ENCODE results near the gene ACAD9.
"Not testable (repeated sequence)": the region's sequence is repeated elsewhere in the genome, so short reads cannot be mapped to it uniquely, and the experiment has no call there.

Gene ACAD9

DNA sequence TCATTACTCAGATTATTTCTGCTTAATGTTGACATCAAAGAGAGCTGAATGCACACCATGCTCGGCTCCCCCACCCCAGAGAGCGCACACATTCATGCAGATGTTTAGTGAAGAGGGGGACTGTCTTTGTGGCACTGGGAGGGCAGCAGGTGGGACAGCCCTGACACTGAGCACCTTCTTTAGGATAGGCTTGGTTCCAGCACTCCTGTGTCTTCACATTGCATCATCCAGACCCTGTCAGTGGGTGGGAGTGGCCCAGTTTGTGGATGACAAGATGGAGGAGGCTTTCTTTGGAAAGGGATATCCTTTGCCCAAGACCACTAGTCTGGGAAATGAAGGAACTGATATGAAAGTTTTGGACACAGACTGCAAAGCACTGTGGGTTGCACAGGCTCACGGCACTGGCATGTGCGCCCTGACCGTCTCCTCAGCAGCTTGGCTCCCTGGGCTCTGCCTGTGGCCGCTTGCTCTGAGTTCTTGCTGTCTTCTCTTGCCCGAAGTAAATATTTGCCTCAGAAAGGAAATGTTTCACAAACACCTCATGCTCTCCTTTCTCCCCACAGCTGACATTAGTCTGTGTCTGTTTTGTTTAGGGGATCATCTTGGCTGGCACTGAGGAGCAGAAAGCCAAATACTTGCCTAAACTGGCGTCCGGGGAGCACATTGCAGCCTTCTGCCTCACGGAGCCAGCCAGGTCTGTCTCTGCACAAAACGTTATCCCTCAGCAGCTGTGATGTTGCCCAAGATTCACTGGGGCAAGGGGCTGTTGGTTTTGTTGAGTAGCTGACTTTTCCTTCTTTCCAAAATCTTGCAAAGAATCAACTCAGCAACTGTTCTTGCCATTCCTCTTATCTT is 16.6 kb downstream of the ACAD9 start:
- no peak for DNase-seq (ENCODE audit: low spot score)

DNA sequence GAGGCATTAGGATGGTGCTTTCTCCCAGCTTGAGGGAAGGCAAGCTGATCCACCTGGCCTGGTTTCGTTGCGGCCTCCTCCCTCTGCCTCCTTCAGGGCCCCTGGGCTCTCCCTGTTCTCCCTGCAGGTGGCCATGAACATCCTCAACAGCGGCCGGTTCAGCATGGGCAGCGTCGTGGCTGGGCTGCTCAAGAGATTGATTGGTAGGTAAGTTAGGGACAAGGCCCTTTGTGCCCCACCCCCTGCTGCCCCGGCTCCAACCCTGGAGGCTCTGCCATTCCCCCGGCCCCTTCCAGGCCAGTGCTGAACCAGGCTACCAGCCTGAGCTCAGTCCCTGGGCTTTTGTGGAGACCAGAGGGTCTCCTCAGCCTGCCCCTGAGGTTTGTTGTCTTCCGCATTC is 23.0 kb downstream of the ACAD9 start:
- no peak for DNase-seq (ENCODE audit: low spot score)

DNA sequence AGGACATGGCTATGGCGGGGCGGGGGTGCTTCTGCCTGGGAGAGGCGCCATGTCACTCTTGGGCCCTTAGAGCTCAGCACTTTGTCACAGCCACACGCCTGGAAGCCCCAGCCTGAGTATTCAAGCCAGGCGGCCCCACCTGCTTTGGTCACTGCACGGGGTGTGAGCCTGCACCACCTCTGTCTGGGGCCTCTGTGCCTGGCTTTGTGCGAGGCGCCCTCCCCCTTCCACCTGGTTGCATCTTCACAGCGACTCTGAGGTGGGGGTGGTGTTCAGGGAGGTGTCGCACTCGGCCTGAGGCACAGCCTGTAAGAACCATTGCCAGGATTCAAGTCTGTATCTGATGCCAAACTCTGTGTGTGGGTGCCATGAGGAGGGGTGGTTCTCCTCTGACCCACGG is 24.1 kb downstream of the ACAD9 start:
- DNase-seq (ENCODE audit: low spot score), result no peak

DNA sequence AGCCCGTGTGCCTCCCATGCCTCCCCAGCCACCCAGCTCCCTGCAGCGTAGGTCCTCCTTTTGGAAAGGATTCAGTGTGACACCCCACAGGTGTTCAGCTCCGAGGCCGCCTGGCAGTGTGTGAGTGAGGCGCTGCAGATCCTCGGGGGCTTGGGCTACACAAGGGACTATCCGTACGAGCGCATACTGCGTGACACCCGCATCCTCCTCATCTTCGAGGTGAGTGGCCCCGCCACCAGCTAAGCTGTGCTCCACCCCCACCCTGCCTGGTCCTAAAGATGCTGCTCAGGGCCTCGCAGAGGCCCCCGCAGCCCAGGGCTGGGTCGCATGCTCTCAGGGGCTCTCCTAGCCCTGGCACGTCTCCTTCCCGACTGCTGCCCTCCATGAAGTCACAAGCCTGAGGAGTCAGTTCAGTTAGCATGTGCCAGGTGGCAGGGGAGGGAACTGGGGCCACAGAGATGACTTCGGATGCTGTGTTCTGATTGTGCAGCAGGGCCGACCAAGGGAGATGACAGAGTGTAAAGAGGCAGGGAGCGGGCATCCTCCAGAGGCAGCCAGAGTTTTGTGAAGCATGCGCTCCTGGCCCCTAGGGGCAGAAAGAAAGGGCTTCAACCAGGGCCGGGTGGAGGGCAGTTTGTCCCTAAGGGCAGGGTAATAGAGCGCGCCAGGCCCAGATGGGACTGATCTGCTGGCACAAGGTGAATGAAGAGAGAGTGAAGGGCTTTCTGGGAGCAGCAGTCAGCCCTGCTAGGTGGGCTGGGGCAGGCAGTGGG is 26.8 kb downstream of the ACAD9 start:
- no peak for DNase-seq (ENCODE audit: low spot score)

DNA sequence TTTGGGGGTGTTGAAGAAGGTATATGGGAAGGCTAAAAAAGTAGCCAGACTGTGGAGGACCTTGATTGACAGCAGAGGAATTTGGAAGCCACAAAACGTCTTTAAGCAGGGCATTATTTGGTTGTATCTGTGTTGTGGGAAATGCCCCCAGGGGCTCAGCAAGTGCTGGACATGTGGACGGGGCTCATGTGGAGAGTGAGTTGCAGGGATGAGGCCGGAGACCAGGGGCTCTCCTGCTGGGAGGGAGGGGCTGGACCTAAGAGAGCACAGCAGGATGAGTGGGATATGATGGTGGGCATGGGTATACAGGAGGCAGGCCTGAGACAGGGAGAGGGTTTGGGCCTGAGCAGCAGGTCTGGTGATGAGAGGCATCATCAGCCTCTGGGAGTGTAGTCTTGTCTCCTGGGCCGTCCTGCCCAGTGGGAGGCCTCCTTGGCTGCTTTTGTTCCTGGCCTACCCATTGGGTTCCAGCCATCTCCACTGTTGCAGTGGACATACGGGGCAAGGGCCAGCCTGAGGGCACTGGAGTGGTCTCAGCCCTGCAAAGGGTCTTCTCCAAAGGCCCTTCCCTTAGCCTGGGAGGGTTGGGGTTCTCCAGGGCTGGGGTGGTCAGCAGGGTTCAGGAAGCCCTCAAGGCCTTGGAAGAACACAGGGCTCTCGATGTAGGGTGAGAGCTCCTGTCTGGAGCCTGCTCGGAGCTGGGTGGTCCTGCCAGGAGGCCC is 27.5 kb downstream of the ACAD9 start:
- DNase-seq (ENCODE audit: low spot score), result no peak

DNA sequence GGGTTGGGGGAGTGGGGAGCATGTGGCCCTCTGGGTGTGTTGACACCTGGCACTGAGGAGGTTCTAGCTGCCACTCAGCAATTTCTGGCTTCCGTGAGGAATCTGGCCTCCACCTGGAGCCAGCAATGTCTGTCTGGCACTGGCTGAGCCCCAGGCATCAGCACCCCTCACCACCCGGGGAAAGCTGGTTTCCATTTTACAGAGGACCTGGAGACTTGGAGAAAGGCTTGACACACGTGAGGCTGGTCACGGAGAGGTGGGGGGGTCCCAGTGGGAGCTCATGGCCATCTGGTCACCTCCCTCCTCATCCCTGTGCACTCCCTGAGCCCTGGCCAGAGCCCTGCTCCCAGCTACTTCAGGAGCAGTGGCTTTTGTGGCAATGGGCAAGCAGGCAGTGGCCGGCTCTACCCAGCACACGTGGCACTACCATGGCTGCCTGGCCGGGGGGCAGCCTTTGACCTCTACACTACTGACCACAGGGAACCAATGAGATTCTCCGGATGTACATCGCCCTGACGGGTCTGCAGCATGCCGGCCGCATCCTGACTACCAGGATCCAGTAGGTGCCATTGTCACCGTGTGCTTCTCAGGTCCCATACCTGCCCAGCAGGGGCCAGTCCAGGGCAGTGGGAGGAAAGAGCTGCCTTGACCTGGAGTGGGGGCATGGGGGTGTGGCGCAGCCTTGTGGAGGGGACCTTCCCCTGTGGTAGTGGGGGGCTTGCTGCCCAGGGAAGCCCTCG is 28.5 kb downstream of the ACAD9 start:
- DNase-seq (ENCODE audit: low spot score), result no peak

DNA sequence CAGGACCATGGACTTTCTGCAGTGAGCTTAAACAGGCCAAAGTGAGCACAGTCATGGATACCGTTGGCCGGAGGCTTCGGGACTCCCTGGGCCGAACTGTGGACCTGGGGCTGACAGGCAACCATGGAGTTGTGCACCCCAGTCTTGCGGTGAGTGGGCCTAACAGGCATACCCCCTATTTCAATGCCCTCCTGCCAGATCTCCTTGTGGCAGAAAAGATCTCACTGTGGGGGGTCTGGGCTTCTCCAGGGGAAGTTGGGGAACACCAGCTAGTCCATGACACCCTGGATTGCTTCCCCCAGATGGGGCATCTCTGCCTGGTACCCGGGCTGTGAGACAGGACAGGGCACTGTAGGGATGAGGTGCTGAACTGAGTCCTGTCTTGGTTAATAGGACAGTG is 29.5 kb downstream of the ACAD9 start:
- DNase-seq (ENCODE audit: low spot score), result no peak

DNA sequence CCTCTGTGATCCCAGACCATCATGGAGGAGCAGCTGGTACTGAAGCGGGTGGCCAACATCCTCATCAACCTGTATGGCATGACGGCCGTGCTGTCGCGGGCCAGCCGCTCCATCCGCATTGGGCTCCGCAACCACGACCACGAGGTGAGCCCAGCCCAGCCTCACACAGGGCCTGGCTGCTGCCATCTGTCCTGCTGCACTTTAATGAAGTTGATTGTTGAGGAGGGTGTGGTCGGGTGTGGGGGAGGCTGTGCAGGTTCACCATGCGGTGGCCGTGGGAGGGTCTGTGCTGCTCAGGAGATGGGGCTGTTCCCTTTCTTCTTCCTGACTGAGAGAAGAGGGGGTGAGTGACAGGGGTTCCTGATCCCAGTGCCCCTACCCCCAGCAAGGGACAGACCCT is 30.6 kb downstream of the ACAD9 start:
- DNase-seq (ENCODE audit: low spot score), result no peak

DNA sequence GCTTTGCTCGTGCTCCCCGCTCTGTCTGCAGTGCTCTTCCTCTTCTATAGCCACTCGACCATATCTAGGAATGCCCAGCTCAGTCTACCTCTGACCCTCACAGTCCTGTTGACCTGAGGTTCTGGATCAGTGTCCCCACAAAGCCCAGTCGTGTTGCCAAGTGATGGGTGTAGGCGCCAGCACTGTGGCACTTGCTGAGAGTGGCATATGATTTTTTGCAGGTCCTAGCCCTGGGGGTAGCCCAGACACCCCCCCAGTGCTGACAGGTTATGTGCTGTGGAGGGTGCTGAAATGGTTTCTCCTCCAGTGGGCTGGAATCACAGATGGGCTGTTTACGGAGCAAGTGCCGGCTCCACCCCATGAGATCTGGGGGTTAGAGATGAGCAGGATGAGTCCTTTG is 32.5 kb downstream of the ACAD9 start:
- no peak for DNase-seq (ENCODE audit: low spot score)

DNA sequence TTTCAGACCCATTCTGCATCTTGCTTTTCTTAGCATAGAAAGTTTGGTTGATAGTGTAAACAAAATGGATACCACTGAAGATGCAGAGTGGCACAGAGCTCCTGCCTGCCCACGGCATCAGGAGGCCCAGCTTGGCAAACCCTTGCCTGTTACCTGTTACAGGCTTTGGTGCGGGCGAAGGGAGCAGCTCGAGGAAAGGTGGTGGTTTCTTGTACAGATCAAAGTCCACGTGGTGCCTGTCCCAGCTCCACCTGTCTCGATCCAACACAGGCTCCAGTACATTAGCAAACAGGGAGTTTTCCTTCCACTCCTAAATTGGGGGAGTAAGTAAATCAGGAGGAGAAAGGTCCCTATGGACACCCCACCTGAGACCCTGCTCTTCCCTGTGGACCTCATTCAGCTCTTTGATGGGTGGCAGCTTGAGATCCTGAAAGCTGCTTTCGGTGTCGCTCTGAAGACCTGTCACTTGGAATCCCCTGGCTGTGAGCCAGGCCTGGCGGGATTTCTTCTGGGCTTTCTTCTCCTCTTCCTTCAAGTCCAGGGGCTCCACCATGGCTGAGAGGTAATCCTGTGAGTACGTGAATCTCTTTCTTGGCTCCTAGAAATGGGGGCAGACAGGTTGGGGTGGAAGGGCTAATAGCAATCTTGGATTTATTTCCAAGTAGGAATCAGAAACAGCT is 35.7 kb downstream of the ACAD9 start:
- DNase-seq (ENCODE audit: low spot score), result no peak

DNA sequence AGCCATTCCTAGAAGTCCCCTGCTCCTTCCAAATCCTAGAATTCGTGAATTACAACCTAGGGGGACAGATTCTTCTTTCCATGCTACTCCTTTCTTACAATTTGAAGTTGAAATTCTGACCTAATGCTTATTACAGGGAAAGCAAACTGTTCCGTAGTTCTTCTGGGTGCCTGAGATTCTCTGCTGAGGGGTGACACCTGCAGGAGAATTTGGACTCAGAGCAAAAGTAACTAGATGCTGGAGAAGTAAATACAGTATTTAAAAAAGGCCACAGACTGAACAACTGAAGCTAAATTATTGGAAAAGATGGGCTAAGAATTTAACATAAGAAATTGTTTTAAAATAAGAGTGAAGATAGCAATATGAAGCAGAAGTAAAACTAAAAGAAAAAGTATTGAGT is 37.9 kb downstream of the ACAD9 start:
- DNase-seq (ENCODE audit: low spot score), result no peak

DNA sequence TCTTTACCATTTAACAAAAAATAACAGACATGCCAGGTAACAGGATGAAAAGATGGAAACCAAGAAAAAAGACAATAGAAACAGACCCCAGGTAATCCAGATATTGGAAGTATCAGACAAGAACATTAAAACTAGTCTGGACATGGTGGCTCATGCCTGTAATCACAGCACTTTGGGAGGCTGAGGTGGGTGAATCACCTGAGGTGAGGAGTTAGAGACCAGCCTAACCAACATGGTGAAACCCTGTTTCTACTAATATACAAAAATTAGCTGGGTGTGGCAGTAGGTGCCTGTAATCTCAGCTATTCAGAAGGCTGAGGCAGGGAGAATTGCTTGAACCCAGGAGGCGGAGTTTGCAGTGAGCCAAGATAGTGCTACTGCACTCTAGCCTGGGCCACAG is 40.6 kb downstream of the ACAD9 start:
- DNase-seq (ENCODE audit: low spot score), result no peak

DNA sequence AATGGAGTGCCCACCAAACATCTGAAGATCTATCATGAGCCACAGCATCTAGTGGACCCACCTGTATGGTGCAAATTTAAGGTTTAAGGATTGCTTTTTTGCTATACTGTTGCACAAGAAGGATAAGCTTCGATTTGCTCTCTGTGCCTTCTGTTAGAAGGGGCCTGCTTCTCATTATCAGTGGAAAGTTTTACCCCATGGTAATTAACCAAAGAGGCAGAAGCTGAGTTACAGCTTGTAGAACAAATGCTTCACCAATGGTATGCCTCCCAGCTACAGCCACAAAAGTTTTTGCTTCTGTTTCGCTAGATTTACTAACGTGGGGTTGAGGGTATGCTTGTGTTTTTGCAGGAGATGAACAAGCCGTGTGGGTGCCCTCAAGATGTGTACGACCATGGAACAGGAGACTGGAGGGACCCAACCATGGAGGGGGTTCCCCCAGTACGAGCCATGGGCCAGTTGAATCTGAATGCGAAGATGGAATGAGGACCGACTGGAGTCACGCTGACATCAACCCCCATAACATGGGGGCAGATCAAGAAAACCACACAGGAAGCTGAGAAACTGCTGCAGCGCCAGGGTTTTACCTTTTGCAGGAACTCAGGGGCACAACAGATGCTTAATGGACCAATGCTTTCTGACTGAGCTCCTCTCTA is 43.5 kb downstream of the ACAD9 start:
- DNase-seq (ENCODE audit: low spot score), result no peak

DNA sequence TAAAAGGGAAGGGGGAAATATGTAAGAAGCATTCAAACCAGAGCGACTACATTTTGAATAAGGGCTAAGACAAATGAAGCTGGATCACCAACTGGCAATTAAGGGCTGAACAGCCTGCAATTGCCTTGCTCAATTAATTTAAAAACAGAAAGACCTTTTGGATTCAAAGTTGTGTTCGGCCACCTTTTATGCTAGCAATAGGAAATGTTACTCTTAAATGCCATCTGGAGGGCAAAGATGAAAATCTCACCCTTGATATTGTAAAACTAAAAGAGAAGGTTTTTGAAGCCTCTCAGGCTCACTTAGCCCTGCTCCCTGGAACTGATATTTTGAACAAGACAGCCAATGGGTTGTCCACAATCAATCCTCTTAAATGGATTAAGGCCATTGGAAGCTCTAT is 44.2 kb downstream of the ACAD9 start:
- no peak for DNase-seq (ENCODE audit: low spot score)

DNA sequence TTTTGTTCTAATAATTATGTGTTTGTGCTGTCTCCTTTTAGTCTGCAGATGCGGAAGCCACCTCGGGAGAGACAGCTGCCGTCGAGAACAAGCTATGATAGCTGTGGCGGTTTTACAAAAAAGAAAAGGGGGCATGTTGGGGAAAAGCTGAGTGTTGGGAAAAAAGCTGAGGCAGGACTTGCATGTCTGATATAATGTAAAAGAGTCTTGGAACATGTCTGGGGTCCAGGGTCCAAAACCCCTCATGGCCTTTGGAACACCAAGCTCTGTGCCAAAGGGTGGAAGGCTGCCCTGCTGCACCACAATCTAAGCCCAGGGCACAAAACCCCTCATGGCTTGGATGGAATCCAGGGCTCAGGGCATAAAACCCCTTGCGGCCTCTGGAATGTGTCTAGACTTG is 44.6 kb downstream of the ACAD9 start:
- DNase-seq (ENCODE audit: low spot score), result not testable (repeated sequence)

DNA sequence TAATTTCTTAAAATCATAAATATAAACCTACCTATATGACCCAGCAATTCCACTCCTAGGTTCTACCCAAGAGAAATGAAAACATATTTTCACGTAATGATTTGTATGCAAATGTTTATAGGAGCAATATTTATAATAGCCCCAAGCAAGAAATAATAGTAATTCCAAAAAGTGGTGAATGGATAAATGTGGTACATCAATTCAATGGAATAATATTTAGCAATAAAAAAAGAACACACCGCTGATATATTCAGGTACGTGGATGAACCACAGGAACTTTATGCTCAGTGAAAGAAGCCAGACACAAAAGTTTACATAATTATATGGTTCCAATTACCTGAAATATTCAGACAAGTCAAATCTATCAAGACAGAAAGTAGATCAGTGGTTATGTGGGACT is 49.9 kb downstream of the ACAD9 start:
- no peak for DNase-seq (ENCODE audit: low spot score)

DNA sequence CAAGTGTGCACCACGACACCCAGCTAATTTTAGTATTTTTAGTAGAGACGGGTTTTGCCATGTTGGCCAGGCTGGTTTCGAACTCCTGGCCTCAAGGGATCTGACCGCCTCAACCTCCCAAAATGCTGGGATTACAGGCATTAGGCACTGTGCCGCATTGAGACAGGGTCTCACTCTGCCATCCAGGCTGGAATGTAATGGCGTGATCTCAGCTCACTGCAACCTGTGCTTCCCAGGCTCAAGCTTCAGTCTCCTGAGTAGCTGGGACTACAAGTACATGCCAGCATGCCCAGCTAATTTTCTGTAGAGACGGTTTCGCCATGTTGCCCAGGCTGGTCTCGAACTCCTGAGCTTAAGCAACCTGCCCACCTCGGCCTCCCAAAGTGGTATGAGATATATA is 51.6 kb downstream of the ACAD9 start:
- DNase-seq (ENCODE audit: low spot score), result no peak

DNA sequence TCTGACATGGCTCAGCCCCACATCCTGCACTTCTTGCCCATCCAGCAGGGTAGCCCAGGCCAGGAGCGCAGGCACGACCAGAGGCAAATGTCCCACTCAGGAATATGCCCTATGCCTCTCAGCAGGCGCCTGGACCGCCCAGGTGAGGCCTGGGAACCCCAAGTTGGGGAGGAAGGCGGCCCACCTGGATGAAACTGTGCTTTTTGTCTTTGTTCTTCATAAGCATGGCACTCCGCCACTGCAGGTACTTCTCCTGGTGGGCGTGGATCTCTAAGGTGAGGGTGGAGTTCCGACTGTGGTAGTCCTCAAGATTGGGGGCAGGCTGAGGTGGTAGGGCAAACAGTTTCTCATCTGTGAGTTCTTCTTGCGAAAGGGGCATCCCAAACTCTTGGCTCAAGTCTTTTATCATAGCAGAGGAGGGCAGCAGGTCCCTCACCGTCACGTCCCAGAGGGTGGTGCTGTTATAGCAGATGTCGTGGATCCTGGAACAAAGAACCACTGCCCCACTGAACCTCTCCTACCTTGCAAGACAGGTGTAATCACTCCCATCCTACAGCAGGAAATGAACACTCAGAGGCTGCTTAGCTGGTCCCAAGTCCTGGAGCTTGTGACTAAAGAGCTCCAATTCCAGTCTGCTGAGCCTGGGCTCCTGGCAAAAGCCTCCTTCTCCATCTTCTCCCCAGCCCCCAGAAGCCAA is 53.2 kb downstream of the ACAD9 start:
- DNase-seq (ENCODE audit: low spot score), result no peak

DNA sequence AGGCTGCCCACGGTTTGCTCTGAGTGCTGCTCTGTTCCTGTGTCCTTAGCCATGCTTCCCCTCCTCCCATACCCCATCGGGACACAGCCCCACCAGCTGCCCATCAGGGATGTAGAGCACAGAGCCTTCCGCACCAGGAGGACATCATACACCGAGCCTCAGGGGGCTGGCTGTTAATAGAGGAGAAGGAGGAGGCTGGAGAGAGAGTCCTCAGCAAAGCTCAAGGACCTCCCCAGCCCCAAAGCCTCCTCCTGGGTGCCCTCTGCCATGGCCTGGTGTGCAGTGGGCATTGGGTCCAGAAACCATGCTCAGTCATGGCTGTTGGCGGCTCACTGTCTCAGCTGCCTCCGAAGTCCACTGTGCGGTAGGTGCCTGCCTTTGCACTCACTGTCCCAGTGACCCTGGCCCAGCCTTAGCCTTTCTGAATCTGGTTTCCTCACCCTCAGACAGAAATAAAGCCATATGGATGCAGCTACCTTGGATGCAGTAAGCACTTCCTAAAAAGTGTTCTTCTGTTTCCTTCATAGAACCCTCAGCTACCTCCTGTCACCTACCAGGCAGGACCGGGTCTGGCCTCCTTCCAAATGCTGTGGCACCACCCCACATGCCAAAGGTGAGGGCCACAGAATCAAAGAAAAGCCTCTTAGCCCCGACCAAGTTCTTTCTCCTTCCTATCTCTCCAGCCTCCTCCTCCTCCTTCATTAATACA is 53.9 kb downstream of the ACAD9 start:
- DNase-seq (ENCODE audit: low spot score), result no peak

DNA sequence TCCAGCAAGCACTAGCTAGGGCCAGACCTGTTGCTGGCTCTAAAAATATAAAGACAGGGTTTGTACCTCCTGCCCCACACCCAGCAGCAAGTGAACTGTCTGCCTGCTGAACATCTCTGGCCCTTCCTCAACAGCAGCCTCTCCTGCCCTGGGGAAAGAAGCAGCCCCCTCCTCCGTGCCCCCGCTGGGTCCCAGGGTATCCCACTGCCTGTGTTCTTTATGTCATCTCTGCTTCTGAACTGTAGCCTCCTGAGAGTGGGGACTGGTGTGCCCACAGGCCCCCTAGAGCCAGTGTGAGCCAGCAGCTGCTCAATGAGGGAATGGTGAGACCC is 54.5 kb downstream of the ACAD9 start:
- no peak for DNase-seq (ENCODE audit: low spot score)

Measured in HuH-7 (cell line).